GM12801 (cell line): Measurements from ENCODE around the gene TNFSF15.

Experiments used
- TF ChIP-seq, protein P1 (sequence below): IDR thresholded peaks from one replicate; pipeline ENCODE4 v1.5.1; 2011; ENCODE audit warnings: control low read depth; ENCODE audit not compliant: insufficient read length; ENCODE audit errors: extremely low read depth

Gene TNFSF15

DNA sequence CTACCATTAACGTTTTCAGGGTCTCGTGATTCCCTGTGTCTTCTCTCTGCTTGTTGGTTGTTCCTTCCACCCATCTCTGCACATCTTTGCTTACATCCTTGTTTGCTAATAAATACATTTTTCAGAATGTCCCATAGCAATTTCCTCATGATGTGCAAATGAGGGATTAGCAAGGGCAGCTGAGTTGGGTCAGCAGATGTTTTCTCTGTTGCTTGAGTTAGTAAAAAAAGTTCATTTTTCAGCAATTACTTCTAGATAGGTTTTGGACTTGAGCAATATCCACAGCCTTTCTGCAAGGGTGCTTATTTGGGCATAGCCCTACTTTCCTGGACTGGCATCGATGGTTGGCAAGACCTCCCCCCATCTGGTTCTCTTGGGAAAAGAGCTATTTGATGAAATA lies 4.8 kb upstream of the TNFSF15 start:
- TF ChIP-seq, protein P1, sequence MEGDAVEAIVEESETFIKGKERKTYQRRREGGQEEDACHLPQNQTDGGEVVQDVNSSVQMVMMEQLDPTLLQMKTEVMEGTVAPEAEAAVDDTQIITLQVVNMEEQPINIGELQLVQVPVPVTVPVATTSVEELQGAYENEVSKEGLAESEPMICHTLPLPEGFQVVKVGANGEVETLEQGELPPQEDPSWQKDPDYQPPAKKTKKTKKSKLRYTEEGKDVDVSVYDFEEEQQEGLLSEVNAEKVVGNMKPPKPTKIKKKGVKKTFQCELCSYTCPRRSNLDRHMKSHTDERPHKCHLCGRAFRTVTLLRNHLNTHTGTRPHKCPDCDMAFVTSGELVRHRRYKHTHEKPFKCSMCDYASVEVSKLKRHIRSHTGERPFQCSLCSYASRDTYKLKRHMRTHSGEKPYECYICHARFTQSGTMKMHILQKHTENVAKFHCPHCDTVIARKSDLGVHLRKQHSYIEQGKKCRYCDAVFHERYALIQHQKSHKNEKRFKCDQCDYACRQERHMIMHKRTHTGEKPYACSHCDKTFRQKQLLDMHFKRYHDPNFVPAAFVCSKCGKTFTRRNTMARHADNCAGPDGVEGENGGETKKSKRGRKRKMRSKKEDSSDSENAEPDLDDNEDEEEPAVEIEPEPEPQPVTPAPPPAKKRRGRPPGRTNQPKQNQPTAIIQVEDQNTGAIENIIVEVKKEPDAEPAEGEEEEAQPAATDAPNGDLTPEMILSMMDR, result no peak

DNA sequence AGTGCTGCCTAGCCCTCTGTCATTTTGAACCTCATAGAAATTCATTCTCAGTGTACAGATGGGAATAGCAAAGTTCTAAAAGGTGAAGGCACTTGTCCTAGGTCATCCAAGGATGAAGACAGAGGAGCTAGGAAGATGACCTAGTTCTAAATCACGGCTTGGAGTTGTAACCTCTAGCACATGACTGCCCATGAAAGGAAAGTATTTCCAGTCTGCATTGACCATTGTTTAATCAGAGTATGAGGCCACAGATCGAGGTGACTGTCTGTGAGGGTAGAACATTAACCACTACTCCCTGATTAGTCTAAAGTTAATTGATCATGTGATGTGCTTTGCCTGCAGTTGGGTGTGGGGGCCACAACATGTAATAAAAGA lies 674 bp upstream of the TNFSF15 start:
- TF ChIP-seq, protein P1, result no peak

DNA sequence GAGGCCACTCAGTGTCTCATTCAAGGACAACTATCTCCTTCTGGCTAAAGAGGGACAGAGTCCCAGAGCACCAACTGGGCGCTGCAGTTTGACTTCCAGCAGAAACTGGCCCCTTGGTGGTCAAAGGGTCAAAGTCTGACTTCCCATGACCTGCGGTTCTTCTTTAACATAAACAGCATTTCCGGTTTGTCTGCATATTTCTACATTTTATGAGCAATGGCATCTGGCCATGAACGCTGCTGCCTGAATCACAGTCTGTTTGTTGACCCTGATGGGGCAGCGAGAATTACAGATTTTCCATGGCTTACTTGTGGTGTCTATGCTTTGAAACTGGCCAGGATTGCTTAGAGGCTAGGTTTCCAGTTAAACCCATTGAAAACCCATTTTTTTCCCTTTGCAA lies 1.3 kb downstream of the TNFSF15 start:
- TF ChIP-seq, protein P1, result no peak

DNA sequence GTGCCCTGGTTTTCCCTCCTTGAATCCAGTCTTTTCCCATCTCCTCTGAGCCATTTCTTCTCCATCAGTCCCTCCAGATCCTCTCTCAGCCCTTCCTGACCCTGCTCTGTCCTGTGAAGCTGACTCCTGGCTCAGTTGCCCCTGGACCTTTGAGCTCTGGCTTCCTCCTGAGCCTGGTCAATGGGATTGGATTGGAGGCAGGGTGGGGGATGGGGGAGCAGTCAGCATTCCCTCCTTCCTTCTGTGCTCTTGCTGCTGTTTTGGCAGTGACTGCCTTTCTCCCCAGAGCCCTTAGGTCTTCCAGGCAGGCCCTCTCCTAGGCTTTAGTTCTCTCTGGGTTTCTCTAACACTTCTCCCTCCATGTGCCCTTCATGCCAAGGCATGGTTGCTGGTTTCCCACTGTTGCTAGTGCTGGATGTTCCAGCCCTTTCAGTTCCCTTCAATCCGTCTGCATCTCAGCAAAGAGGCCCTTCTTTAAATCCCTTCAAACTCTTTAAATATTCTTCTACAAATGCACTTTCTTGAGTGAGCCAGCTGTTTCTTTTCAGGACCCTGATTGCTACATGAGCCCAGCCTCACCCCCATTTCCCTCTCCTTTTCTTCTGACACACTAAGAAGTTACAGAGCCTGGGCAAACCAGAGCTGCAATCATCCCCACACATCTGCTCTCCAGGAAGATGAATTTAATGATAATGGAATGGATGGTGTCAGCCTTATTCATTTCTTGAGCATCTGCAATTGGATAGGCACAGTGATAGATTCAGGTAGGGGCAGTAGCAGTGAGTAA lies 2.2 kb downstream of the TNFSF15 start:
- TF ChIP-seq, protein P1, result no peak

DNA sequence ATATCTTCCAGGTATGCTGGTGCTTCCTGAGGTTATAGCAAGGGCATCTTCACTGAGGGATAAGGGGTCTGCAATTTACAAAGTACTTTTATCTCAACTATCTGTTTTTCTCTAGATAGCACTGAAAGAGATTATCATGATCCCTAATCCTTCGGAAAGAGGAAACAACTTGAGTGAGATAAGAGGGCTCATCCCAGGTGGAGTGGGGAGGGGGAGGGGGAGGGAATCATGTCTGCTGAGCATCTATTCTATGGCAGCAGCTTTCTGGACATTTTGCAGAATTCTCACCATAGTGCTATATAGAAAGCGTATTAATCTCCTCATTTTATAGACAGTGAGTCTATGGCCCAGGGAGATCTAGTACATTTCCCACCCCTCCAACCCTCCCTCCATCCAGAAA lies 5.9 kb downstream of the TNFSF15 start:
- TF ChIP-seq, protein P1, result no peak

DNA sequence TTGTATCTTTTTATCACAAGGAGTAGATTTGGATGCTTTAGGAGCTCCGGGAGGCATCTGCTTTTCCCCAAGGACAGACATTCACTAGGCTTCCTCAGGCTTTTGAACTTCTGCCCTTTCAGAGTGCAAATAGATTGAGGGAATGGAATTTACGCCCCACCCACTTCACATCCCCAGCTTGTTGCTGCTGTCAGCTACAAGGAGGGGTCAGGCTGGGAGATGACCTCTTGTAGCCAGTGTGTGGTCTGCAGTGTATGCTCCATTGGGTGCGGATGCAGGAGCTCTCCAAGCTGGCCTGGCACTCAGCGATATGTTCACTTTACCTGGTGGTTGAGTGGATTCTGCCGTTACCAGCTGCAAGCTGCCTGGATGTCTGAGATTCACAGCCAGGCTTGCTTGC lies 6.4 kb downstream of the TNFSF15 start:
- TF ChIP-seq, protein P1, result no peak

DNA sequence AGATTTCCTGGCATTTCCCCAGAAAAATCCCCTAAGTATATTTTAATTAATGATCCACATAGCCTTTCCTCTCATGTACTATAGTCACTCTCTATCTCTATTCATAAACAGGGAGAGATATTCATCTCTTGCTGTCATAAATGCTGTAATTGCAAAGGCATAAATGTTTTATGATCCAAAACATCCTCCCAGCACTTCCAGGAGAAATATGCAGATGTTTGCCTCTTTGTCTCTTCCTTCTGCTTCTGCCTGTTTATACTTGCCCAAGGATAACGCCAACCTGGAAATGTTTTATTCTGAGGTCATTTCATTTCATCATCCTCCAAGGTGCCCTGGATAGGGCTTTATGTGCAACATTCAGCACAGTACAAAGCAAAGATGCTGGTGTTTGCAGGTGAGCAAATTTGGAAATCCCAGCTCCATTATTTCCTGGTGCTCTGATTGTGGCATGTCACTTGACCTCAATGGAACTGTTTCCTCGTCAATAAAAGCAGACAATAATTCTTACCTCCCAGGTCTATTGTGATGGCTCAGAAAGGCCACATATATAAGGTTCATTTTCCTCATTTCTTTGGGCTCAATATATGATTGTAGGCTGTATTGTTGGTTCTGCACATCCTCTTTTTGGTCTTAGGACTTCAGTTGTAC lies 6.9 kb downstream of the TNFSF15 start:
- TF ChIP-seq, protein P1, result no peak
